ENCODE measurements around the gene PEX11B.
A peak's percentile ranks its signal among the peaks of the same experiment; 100 is the strongest.
"Not testable (repeated sequence)": the region's sequence is repeated elsewhere in the genome, so short reads cannot be mapped to it uniquely, and the experiment has no call there.

The PEX11B gene

DNA sequence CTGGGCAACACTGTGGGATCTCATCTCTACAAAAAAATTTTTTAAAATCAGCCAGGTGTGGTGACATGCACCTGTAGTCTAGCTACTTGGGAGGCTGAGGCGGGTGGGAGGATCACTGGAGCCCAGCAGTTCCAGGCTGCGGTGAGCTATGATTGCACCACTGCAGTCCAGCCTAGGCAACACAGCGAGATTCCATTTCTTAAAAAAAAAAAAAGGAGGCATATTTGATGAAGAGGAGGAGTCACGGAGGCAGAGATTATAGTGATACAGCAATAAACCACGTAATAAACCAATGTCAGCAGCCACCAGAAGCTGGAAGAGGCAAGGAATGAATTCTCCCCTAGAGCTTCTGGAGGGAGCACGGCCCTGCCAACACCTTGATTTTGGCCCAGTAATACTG lies 35.3 kb upstream of the PEX11B start:
- no peak for DNase-seq (ENCODE audit: low read depth in 1 of 2, low spot score in 1 of 2)

DNA sequence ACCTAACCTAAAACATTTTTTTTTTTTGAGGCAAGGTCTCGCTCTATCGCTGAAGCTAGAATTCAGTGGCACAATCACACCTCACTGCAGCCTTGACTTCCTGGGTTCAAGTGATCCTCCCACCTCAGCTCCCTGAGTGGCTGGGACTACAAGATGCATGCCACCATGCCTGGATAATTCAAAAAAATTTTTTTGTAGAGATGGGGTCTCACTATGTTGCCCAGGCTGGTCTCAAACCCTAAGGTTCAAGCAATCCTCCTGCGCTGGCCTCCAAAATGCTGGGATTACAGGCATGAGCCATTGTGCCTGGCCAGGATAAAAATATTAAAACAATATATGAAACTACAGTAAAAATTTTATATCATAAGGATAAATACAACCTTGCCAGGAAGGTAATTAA lies 34.4 kb upstream of the PEX11B start:
- no peak for DNase-seq (ENCODE audit: low read depth in 1 of 2, low spot score in 1 of 2)

DNA sequence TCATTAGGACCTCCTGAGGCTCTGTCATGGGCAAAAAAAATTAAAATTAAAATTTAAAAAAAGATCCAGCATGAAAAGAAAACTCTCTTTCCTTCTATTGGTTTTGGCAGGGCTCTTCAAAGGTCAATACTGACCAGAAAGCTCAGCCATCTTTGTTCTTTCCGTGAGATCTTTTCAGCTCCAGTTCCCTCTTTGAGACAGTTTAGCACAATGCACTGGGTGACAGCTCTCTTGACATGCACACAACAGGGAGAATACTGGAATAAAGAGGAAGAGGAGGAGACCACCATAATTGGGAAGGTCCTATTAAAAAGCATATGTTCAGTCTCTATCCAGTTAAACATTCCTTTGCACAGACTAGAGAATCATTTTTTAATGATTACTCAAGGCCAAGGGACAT lies 33.0 kb upstream of the PEX11B start:
- no peak for DNase-seq (ENCODE audit: low read depth in 1 of 2, low spot score in 1 of 2)

DNA sequence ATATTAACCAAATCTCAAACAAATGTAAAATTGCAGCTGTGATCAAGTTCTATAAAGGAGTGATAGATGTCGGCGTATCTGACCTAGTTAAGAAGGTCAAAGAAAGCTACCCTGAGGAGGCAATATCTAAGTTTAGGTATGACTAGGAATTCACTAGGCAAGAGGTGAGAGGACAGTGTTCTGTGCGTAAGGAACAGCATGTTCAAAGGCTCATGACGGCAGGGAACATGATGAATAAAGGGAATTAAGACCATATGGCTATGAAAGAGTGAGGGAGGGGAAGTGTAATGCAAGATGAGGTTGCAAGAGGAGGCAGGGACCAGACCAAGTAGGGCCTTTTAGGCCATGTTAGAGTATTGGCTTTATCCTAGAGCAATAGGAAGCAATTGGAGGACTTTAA lies 30.7 kb upstream of the PEX11B start:
- DNase-seq (ENCODE audit: low read depth in 1 of 2, low spot score in 1 of 2), result no peak

DNA sequence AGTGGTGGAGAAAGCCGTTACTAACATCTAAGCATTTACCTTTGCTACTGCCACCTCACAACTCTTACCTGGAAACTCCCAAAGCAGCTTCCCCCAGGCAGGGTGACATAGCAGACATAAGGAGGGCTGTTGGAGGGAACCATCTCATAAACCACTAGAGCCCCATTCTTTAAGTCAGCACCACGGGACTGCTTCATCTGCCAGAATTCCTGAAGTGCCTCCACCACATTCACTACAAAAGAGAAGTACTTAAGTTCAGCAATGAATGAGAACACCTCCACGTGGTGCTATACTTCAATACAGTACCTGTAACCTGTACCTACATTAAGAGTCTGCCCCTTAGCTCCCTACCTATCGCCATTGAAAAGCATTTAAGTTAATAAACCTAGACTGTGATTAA lies 29.0 kb upstream of the PEX11B start:
- no peak for DNase-seq (ENCODE audit: low read depth in 1 of 2, low spot score in 1 of 2)

DNA sequence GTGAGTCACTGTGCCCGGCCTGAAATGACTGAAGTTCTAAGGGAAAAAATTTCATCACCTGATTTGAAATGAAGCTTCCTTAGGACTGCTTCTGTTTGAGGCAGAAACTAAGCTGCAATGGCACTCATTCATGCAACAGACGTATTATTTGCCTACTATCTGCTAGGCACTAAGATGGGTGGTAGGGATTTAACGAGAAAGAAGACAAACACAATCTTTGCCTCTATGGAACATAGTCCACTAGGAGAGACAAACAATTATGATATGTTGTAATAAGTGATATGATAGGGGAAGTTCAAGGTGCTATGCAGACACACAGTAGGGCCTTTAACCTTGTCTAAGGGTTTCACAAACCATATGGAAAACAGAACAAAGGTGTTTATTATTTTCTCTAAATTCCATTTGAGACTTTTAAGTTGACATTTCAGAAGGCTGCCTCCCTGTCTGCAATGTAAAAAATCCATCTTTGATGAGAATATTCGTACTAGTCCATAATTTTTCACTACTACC lies 28.0 kb upstream of the PEX11B start:
- DNase-seq (ENCODE audit: low read depth in 1 of 2, low spot score in 1 of 2), result no peak

DNA sequence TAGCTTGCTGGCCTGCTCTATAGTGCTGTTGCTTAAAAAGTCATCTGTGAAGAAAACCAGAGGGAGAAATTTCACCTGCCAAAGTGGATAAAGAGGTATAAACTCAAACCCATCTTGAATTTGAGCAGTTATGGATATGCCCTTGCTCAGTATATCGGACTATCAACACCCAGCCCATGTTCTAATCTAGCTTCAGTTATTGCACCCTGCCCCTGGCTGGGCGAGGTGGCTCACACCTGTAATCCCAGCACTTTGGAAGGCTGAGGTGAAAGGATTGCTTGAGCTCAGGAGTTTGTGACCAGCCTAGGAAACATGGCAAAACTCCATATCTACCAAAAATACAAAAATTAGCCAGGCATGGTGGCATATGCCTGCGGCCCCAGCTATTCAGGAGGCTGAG lies 26.0 kb upstream of the PEX11B start:
- DNase-seq (ENCODE audit: low read depth in 1 of 2, low spot score in 1 of 2), result no peak

DNA sequence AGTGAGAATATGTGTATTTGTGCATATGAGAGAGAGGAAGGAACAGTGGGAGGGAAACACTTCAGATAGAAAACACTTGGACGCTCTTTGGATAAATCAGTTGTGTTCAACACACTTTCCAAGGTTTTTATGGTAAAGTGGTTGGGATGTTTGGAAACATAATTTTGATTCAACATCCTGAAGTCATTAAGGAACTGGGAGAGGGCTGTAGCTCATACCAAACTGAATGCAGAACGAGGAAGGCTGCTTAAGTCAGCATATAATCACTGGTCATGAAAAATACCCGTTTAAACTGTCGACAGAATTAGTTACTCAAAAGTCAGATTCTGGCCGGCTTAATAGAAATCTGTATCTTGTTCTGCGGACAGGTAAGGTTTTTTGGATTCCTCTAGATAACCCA lies 24.4 kb upstream of the PEX11B start:
- no peak for DNase-seq (ENCODE audit: low read depth in 1 of 2, low spot score in 1 of 2)

DNA sequence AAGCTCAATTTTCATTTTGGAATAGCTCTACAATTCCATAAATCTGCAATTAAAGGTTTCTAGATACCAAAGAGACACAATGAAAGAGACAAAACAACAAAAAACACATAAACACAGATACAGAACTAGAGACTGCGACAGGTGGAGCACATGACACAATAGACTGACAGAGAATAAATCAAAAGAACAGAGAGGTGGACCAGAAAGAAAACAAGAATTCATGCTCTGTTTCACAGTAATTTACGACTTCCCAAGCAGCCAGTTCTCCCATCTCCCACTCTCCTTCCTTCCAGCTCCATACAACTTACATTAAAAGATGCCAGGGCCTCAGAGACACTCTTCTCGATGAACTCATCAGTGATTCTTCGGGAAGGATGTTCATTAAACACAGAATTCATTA lies 23.9 kb upstream of the PEX11B start:
- no peak for DNase-seq (ENCODE audit: low read depth in 1 of 2, low spot score in 1 of 2)

DNA sequence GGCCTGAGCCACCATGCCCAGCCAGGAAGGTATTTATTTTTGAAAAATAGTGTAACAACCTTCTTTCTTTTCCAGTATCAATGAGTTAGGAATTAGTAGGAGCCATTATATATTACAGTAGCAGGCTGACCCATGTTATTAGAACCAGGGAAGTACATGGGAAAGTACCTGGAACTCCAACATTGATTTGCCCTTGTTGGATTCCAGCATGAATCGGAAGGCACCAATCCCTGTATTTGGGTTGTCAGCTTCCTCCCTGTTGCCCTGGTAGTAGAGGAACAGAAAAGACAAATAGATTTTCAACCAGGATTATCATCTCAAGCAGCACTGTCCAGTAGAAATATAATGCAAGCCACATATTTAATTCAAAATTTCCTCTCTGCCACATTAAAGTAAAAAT lies 18.9 kb upstream of the PEX11B start:
- no peak for DNase-seq (ENCODE audit: low read depth in 1 of 2, low spot score in 1 of 2)

DNA sequence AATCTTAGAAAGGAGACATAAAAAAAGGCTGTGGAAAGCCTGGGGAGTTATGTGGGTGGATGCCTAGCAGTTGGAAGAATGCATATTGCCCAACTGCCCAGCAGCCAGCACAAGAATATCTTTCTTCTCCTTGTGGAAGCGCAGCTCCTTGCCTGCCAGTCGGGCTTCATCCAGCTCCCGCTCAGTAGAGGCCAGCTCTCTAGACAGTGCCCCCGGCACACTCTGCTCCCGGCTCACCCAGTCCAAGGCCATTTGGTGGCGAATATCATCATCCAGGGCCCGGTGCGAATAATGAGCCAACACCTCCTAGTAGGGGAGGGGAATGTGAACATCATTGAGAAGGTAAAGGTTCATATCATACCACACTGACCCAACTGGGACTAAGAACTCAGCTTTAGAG lies 17.7 kb upstream of the PEX11B start:
- no peak for DNase-seq (ENCODE audit: low read depth in 1 of 2, low spot score in 1 of 2)

DNA sequence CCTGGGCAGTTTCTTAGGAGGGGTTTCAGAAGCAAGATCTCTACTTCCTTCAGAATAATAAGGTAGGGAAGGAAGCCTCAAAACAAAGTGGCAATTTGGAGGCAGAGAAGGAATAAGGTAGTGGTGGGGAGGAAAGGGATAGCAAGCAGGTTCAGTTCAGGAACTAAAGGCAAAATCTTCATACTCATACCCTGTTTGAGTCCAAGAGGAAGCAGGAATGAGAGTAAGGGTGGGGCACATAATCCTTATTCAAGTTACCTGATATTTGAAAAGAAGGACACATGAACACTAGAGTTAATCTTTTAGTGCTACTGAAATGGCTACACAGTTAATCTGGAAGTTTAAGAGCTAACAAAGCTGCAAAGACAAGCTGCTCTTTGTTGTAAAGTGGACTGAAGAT lies 17.2 kb upstream of the PEX11B start:
- no peak for DNase-seq (ENCODE audit: low read depth in 1 of 2, low spot score in 1 of 2)

DNA sequence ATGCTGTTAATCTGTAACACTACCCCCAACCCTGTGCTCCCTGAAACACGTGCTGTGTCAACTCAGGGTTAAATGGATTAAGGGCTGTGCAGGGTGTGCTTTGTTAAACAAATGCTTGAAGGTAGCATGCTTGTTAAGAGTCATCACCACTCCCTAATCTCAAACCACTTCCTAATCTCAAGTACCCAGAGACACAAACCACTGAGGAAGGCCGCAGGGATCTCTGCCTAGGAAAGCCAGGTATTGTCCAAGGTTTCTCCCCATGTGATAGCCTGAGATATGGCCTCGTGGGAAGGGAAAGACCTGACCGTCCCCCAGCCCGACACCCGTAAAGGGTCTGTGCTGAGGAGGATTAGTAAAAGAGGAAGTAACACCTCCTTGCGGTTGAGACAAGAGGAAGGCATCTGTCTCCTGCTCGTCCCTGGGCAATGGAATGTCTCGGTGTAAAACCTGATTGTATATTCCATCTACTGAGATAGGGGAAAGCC lies 14.0 kb upstream of the PEX11B start:
- DNase-seq (ENCODE audit: low read depth in 1 of 2, low spot score in 1 of 2), result not testable (repeated sequence)

DNA sequence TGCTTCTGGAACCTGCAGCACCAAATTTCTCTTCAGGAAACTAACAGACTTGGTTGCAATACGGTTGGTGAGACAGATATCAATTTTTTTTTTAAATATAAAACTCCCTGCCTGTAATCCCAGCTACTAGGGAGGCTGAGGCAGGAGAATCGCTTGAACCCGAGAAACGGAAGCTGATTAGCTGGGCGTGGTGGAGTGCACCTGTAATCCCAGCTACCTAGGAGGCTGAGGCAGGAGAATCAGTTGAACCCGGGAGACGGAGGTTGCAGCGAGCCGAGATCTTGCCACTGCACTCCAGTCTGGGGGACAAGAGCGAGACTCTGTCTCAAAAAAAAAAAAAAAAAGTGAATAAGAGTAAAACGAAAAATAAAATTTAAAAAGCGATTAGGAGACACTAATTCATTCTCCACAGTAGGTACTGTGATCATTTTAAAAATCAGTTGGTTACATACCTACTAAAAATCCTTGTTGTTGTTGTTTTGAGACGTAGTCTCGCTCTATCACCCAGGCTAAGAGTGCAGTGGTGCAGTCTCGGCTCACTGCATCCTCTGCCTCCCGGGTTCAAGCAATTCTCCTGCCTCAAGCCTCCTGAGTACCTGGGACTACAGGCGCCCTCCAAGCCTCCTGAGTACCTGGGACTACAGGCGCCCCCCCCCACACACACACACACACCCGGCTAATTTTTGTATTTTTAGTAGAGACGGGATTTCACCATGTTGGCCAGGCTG lies 9.6 kb upstream of the PEX11B start:
- no peak for DNase-seq (ENCODE audit: low read depth in 1 of 2, low spot score in 1 of 2)

DNA sequence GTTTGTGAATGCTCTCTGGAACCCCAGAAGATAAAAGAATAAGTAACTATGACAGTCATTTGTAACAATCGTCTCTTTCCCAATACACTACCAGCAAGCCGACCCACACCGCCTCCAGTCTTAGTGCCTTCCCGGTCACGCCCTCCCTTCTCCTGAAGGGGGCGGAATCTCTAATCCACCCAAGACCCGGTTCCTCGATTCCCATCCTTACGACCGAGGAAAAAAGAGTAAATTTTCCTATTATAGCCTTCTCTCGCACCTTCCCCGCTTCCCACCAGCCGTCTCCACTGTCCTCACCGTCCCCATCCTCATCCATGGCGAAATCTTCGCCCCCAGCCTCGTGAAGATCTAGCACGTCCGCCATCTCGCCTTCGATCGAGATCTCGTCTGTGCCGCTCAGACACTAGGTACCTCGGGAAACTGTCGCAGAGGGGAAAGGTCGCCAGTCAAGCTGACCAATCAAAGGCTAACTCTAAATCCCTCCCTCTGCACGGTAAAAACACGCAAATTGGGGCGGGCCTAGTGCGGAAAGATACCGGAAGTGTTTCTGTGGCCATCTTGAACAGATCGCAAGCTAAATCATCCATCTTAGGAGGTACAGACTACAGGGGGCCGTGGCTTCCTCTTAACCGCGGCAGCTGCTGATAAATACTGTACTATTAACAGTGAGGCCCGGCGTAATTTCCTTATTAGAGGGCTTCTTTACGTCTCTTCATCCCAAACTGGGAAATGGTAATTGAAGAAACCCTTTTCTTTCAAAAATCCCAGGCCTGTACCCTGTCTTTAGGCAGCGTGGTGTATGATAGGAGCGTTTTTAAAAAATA lies 8.8 kb upstream of the PEX11B start, which contains the start of gene RBM8A:
TSS of gene RBM8A (minus strand) at position 422 of the 824 bp plus-strand sequence. CDS start at position 364, 58 bp downstream.
- DNase-seq (ENCODE audit: low read depth in 1 of 2, low spot score in 1 of 2), result peak; percentile 82 to 89

DNA sequence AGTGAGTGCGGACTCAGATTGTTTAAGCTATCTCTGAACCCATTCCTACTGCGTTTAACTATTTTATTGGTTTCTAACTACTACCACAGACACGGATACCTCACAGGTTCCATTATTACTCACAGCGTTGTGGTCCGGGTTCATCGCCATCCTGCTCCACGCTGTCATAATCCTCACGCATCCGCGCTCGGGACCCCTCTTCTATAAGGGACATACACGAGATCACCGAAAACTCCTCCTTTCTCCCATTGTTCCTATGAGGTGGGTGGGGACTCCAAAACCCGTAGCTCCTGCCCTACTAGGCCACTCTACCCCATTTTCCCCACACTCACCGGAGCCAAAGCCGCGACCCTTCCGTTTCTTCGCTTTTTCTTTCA lies 8.2 kb upstream of the PEX11B start:
- DNase-seq (ENCODE audit: low read depth in 1 of 2, low spot score in 1 of 2), result no peak

DNA sequence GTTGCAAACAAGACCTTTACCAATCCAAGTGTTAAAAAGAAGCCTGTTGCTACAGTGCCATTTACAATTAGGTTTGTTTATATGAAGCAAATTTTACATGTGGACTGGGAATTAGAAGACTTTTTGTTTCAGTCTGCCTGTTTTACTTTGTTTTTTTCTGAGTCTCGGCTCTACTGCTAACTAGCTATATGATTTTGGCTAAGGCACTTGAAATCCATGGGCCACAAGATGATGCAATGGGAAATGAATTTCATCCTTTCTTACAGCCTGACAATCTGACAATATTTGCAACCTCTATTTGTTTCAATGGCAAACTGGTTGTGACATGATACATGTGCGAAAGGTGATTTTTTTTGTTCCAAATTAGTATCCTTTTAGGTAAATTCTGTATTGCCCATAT lies 3.7 kb upstream of the PEX11B start:
- DNase-seq (ENCODE audit: low read depth in 1 of 2, low spot score in 1 of 2), result no peak

DNA sequence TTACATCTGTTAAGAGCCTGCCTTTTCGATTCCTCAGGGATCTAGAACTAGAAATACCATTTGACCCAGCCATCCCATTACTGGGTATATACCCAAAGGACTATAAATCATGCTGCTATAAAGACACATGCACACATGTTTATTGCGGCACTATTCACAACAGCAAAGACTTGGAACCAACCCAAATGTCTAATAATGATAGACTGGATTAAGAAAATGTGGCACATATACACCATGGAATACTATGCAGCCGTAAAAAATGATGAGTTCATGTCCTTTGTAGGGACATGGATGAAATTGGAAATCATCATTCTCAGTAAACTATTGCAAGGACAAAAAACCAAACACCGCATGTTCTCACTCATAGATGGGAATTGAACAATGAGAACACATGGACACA lies 1.8 kb upstream of the PEX11B start:
- not testable (repeated sequence) for DNase-seq (ENCODE audit: low read depth in 1 of 2, low spot score in 1 of 2)

DNA sequence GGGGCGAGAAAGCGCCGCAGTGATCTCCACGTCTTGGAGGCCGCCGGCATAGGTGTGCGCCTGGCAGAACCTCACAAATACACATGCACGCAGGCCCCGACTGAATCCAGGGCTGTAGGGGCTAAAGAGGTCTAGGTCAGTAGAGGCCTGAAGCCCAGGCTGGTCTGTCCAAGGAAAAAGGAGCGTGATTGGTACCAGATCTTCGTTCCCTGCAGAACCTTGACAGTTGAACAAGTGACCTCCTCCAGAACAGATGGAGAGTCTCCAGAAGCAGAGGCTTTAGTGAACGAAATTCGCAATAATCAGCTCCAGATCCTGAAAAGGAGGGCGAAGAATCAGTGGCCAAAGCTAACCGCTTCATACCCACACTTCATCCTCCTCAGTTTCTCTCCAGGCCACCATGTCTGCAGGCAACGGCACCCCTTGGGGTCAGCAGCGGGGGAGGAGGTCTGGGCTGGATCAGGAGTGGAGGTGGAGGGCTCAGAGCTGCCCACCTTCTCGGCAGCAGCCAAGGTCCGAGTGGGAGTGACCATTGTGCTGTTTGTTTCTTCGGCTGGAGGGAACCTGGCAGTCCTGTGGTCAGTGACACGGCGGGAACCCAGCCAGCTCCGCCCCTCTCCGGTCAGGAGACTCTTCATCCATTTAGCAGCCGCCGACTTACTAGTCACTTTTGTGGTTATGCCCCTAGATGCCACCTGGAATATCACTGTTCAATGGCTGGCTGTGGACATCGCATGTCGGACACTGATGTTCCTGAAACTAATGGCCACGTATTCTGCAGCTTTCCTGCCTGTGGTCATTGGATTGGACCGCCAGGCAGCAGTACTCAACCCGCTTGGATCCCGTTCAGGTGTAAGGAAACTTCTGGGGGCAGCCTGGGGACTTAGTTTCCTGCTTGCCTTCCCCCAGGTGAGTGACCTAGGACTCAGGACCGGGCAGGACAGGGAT lies 749 bp upstream of the PEX11B start:
- no peak for DNase-seq (ENCODE audit: low read depth in 1 of 2, low spot score in 1 of 2)

DNA sequence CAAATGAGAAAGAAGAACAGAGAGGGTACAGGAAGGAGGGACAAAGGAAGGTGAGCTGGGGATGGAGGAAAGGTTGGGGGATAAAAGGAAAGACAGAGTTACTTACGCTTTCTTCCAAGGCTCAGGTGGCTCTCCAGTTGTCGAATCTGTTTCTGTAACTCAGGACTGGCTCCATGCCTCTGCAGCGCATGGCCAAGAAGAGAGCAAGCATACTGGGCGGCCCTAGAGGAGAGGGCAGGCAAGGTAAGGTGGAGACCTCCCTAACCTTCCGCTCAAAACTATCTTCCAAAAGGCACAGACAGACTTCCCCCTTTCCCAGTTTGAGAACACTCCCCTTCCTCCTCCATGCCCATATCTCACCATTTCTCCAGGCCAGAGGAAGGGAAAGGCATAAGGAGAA lies 922 bp downstream of the PEX11B start:
- DNase-seq (ENCODE audit: low read depth in 1 of 2, low spot score in 1 of 2), result no peak

DNA sequence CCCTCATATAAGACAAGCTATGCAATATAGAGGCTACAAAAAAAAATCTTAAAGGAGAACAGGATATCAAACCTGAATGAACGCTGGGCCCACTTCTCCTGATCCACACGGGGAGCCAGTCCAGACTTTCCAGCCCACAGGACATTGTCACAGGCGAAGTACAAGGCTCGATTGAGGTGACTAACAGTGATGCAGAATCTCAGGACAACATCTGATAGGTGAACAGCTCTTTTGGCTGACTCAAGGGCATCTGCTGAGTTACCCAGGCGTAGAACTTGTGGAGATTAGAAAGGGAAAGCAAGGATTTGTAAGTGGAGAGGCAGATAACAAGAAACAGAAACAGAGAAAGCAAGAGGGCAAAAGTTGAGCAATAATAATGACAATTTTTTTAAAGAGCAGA lies 1.8 kb downstream of the PEX11B start:
- DNase-seq (ENCODE audit: low read depth in 1 of 2, low spot score in 1 of 2), result no peak
